DMS79 treated with DMSO at 0.1 percent for 48 hours (cell line): Measurements from ENCODE around the gene FLT3.
"Not testable (repeated sequence)": the region's sequence is repeated elsewhere in the genome, so short reads cannot be mapped to it uniquely, and the experiment has no call there.

ENCODE experiments used
- DNase-seq: peaks from one replicate; lab custom pipeline; 2025; lab: John Stamatoyannopoulos, UW

FLT3 gene

GRCh38 chr13:28099396-28100149, 803 bp downstream of the FLT3 start:
- no peak for DNase-seq

- no peak for DNase-seq
These were observed 2.9 kb downstream of the FLT3 start for GRCh38 chr13:28097503-28097902.

GRCh38 chr13:28094306-28094705, 6.1 kb downstream of the FLT3 start:
- DNase-seq, result no peak

DNA sequence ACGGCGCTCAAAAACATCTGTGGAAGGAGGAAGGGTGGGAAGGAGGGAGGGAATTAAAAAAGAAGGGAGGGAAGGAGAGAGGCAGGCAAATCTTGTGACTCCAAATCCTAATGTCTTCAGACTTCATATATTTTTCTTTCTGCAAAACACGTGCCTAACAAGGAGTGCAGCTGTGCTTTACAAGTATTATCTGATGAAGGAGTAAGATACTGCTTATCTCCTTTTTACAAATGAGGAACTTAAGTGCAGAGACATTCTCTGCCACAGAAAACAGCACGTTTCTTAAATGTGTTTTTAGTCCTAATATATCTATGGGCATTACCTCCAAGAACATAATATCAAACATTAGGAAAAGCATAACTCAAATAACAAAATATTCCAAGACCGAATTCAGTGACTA, 6.5 kb downstream of the FLT3 start:
- DNase-seq, result no peak

DNA sequence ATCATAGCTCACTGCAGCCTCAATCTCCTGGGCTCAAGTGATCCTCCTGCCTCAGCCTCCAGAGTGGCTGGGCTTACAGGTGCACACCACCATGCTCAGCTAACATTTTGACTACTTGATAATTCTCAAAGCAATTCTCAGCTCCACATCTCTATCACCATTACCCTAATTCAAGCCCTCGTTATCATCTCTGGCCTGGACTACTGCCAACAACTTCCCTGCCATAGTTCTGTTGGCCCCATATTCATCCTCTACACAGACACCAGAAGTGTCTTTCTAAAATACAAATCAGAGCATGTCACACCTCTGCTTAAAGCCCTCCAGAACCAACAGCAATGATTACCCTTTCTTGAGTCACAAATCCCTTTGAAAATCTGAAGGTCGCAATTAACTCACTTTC, 7.9 kb downstream of the FLT3 start:
- DNase-seq, result no peak

DNA sequence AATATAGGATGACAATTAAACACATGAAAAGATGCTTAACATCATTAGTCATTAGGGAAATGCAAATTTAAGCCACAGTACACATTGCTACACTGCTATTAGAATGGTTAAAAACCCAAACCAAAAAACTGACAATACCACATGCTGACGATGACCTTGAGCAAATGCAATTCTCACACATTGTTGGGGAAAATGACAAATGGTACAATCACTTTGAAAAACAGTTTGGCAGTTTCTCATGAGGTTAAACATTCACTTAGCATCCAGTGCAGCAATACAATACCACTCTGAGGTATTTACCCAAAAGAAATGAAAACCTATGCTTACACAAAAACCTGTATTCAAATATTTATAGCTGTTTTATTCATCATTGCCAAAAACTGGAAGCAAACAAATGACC, 11.3 kb downstream of the FLT3 start:
- DNase-seq, result no peak

GRCh38 chr13:28077820-28078219, 22.6 kb downstream of the FLT3 start:
- DNase-seq, result not testable (repeated sequence)

DNA sequence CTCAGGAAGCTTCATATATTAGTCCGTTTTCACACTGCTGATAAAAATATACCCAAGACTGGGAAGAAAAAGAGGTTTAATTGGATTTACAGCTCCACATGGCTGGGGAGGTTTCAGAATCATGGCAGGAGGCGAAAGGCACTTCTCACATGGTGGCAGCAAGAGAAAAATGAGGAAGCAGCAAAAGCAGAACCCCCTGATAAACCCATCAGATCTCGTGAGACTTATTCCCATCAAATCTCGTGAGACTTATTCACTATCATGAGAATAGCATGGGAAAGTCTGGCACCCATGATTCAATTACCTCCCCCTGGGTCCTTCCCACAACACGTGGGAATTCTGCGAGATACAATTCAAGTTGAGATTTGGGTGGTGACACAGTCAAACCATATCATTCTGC, 23.1 kb downstream of the FLT3 start:
- no peak for DNase-seq

- DNase-seq, result no peak
These were observed 29.0 kb downstream of the FLT3 start for GRCh38 chr13:28071424-28071823.

- DNase-seq, result no peak
These were observed 32.9 kb downstream of the FLT3 start for GRCh38 chr13:28067491-28067890.

DNA sequence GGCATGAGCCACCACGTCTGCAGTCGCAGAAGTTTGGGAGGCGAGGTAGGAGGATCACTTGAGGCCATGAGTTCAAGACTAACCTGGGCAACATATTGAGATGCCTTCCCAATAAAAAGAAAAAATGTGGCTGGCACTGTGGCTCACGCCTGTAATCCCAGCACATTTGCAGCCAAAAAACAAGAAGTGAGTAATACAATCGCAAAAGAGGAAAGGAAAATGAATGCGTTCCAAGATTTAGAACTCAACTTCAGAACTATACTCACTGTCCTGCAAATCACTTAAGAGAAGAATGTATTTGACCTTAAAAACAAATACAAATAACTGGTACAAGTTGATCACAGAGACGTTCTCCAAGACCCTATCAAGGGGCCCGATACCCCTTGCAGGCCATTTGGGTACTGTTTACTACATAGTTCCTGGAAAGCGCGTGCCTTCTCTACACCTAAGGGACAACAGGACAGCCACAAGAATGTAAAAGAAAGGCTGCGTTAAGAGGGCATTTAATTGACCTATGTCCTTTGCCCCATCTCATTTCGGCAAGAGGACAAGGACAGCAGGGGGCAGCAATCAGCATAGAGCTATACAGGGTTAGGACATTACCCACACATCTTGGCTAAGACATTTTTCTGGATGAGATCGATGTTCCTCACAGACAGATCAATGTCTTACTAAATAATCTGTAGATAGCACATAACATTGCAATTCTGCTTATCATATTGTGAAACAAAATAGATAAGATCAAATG, 41.3 kb downstream of the FLT3 start:
- no peak for DNase-seq

- DNase-seq, result no peak
These were observed 43.2 kb downstream of the FLT3 start for GRCh38 chr13:28056970-28057712.

- no peak for DNase-seq
These were observed 44.0 kb downstream of the FLT3 start for GRCh38 chr13:28056426-28056825.

DNA sequence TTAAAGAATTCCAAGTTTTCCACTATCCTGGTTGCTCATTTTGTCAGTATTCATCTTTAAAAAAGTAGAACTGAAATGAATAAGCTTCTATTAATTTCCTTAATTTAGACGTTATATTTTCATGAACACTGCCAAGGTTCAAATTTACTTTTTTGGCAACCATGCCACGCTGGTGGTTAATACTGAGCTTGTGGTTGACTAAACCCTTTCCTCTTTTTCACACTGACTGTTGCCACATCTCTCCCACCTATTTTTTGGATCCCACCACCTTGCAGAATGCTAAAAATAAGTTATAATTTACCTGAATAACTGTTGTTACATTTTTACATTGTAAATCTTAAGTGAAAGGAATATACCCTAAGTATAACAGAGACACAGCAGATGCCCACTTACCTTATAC, 45.0 kb downstream of the FLT3 start:
- DNase-seq, result no peak

DNA sequence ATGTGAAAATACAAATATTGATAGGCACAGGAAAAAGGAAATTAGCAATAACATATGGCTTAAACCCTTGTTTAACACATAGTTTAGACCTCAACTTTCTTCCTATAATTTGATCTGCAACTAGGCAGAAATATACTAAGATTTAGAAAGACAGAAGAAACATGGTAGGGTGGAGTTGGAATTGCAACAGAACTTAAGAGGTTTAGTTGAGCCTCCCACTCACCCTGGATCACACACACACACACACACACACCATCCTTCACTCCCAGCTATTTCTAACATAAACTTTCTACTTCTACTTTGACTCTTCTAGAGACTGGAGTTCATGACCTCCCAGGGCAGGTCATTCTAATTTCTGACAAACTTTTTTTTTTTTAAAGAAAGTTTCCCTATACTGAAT, 47.4 kb downstream of the FLT3 start:
- no peak for DNase-seq

DNA sequence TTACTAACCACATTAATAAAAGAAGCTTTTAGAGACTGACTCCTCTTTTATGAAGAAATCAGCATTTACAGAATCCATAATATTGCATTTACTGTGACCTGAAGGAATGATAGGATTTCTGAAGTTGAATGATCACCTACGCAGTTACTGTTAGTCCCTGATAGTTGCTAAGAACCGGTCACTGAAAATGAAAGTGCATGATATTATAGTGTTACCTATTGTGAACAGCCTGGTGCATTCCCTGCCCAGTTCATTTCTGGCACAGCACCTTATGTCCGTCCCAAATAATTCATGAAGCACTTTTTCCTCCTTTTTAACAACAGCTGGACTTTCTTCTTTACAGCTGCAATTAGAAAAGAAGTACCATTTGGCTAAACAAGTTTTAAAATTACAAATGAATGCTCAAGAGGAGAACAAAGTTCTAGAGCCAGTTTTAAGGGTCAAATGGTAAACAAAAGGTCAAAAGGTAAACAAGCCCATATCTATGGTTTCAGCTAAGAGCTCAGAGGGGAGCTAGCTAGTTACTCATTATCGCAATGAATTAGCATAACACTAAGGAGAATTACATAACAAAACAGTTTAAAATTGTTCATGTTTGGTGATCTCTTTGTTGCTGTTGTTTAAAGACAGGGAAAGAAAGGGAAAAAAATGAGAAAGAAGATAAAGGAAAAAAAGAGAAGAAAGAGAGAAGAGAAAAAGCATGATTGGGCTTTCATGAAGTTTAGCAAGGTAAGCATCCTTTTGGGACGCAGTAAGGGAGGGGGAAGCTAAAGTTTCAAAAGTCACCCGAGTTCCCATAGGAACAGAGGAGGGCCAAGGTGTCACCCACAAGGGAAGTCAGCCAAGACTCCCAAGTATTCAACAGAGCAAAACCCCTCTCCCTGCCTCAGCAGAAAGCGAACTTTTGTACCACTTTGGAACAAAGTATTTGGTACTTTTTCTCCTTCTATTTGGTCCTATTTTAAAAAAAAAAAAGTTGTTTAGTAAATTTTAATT, 50.2 kb downstream of the FLT3 start:
- no peak for DNase-seq

- no peak for DNase-seq
These were observed 51.2 kb downstream of the FLT3 start for GRCh38 chr13:28049215-28049614.

- DNase-seq, result no peak
These were observed 51.6 kb downstream of the FLT3 start for GRCh38 chr13:28048768-28049167.

GRCh38 chr13:28047757-28048388, 52.5 kb downstream of the FLT3 start:
- DNase-seq, result no peak

- DNase-seq, result no peak
These were observed 53.4 kb downstream of the FLT3 start for GRCh38 chr13:28046981-28047380.

- DNase-seq, result no peak
These were observed 54.5 kb downstream of the FLT3 start for GRCh38 chr13:28045861-28046260.
